PC-3 (cell line): Measurements from ENCODE around the gene GULP1. TPM values are rescaled to one million over a fixed set of nuclear protein-coding genes. Genes with fewer than 3 reads are reported as not detected.

Experiments used
- ATAC-seq: fragments of 200-7000 bp; cut with Tn5 transposase; 2 replicates; pipeline ENCODE4 v1.9.1; 2020; ENCODE audit warnings: mild to moderate bottlenecking, moderate library complexity
- BruUV-seq: library from RNA; stranded (reverse); fragments of 400-500 nt; replicated peaks from 2 replicates; lab custom pipeline; 2021; lab: Mats Ljungman, UMichigan
- CTCF ChIA-PET: fragments of 300-600 bp; sonication (Branson Sonifier 250); formaldehyde crosslinking; loops from one replicate; lab custom pipeline; 2022; ENCODE audit warnings: antibody characterized with exemption; lab: Charles Lee
- POLR2A ChIA-PET: fragments of 300-600 bp; sonication (Branson Sonifier 250); formaldehyde crosslinking; loops from one replicate; lab custom pipeline; 2022; ENCODE audit warnings: antibody characterized with exemption; ENCODE audit not compliant: unreplicated experiment; lab: Charles Lee
- DNase-seq: peaks from one replicate; pipeline ENCODE4 v3.0.0-alpha.2; 2015
- H2AFZ ChIP-seq: fragments of 300-600 bp; sonication (generic); 2 replicates; pipeline ENCODE4 v1.6.0; 2016; ENCODE audit warnings: antibody characterized with exemption, low read length
- H3F3A ChIP-seq: fragments of 300-600 bp; sonication (generic); one replicate; pipeline ENCODE4 v1.6.0; 2017; ENCODE audit warnings: antibody characterized with exemption, low read length, control low read depth, mild to moderate bottlenecking; ENCODE audit not compliant: unreplicated experiment
- H3K27ac ChIP-seq: fragments of 300-600 bp; sonication (generic); 2 replicates; pipeline ENCODE4 v1.5.1; 2016; ENCODE audit warnings: mild to moderate bottlenecking, low read length
- H3K27me3 ChIP-seq: fragments of 300-600 bp; sonication (generic); 2 replicates; pipeline ENCODE4 v1.6.1; 2016; ENCODE audit warnings: low read length, mixed read lengths
- H3K36me3 ChIP-seq: fragments of 300-600 bp; sonication (generic); 2 replicates; pipeline ENCODE4 v1.6.1; 2016; ENCODE audit warnings: low read depth, mixed run types, low read length, mixed read lengths
- H3K4me1 ChIP-seq: fragments of 300-600 bp; sonication (generic); 2 replicates; pipeline ENCODE4 v1.5.1; 2016; ENCODE audit warnings: low read length; ENCODE audit not compliant: insufficient read depth
- H3K4me2 ChIP-seq: fragments of 300-600 bp; sonication (generic); 2 replicates; pipeline ENCODE4 v1.6.0; 2016; ENCODE audit warnings: low read length
- H3K4me3 ChIP-seq: fragments of 300-600 bp; sonication (generic); 2 replicates; pipeline ENCODE4 v1.5.1; 2016; ENCODE audit warnings: mild to moderate bottlenecking, low read length, mixed read lengths
- H3K79me2 ChIP-seq: fragments of 300-600 bp; sonication (generic); 2 replicates; pipeline ENCODE4 v1.6.1; 2017; ENCODE audit warnings: low read length, mixed read lengths
- H3K9ac ChIP-seq: fragments of 300-600 bp; sonication (generic); 2 replicates; pipeline ENCODE4 v1.6.0; 2016; ENCODE audit warnings: mild to moderate bottlenecking, low read length
- H3K9me2 ChIP-seq: fragments of 300-600 bp; sonication (generic); replicated peaks from 2 replicates; pipeline ENCODE4 v1.6.1; 2016; ENCODE audit warnings: mixed run types, low read length, mixed read lengths
- H3K9me3 ChIP-seq: fragments of 300-600 bp; sonication (generic); 2 replicates; pipeline ENCODE4 v1.6.1; 2016; ENCODE audit warnings: low read length, mixed read lengths
- H4K20me1 ChIP-seq: fragments of 300-600 bp; sonication (generic); 2 replicates; pipeline ENCODE4 v1.6.1; 2016; ENCODE audit warnings: low read length, mixed read lengths
- CTCF ChIP-seq: fragments of 300-600 bp; sonication (generic); conservative IDR thresholded peaks from 2 replicates; pipeline ENCODE4 v1.5.1; 2017; ENCODE audit warnings: antibody characterized with exemption, low read depth, mild to moderate bottlenecking, low read length
- EZH2 ChIP-seq: fragments of 300-600 bp; sonication (generic); IDR thresholded peaks from one replicate; pipeline ENCODE4 v1.6.1; 2017; ENCODE audit warnings: antibody characterized with exemption, mild to moderate bottlenecking, low read length; ENCODE audit not compliant: unreplicated experiment
- EZH2phosphoT487 ChIP-seq: fragments of 300-600 bp; sonication (generic); IDR thresholded peaks from 2 replicates; pipeline ENCODE4 v1.6.1; 2018; ENCODE audit warnings: mild to moderate bottlenecking, antibody characterized with exemption, low read length, borderline replicate concordance
- intact Hi-C: fragments of 100-400 bp; cut with micrococcal nuclease; formaldehyde crosslinking; loops from 2 replicates; pipeline ENCODE4 v1.9.0; 2023
- total RNA-seq: library from RNA; depleted of rRNA; stranded (reverse); fragments of >200 nt; gene quantifications from 2 replicates; pipeline ENCODE4 v1.2.3, GENCODE V29; 2014

Gene GULP1
- total RNA-seq, 1 experiment from 2014 or later, result 25.5 TPM

GRCh38 chr2:188517549-188518215 lies 226.0 kb downstream of the GULP1 start:
- no peak for TF ChIP-seq EZH2phosphoT487
- TF ChIP-seq EZH2, result no peak
- no peak for TF ChIP-seq CTCF
- intact Hi-C loops, result loop anchor here (10.0 kb wide), 1 partner anchor 153 kb away; no protein-coding TSS in a partner anchor
- BruUV-seq, result no TSS peak
- Histone ChIP-seq H4K20me1 (no peaks in the 10 kb centered on the region), H3K27me3 (no peaks in the 10 kb centered on the region), H3K4me2 (no peak overlapping the region), H3K9me2 (no peaks in the 10 kb centered on the region), H3K9ac (no peak overlapping the region), H3K4me1 (0 out of 2 replicates have a peak, but pooled peaks cover 5% of the 10 kb centered on the region), H2AFZ (no peak overlapping the region), H3K9me3 (no peaks in the 10 kb centered on the region), H3K36me3 (no peaks in the 10 kb centered on the region), H3F3A (no peaks in the 10 kb centered on the region), H3K4me3 (no peak overlapping the region), H3K27ac (no peak overlapping the region), H3K79me2 (no peaks in the 10 kb centered on the region)
- CTCF ChIA-PET, result no interaction called here
- no peak for DNase-seq
- POLR2A ChIA-PET, result no interaction called here
- ATAC-seq, result no peak

GRCh38 chr2:188518381-188518780 lies 226.7 kb downstream of the GULP1 start:
- H3K9me2 ChIP-seq, result no peaks in the 10 kb centered on the region
- intact Hi-C loops, result loop anchor here (10.0 kb wide), 1 partner anchor 154 kb away; no protein-coding TSS in a partner anchor
- BruUV-seq, result no TSS peak
- no peak for TF ChIP-seq EZH2
- no peak for TF ChIP-seq CTCF
- no peak for TF ChIP-seq EZH2phosphoT487
- ATAC-seq (no peak), DNase-seq (no peak)
- ChIA-PET CTCF (no interaction called here), POLR2A (interaction anchor here (0.7 kb wide), 1 partner anchor 46 kb away, joined by 6 read pairs; no protein-coding TSS in a partner anchor)
- H3K27ac ChIP-seq, result no peak overlapping the region
- H2AFZ ChIP-seq, result no peak overlapping the region
- no peaks in the 10 kb centered on the region for H3F3A ChIP-seq
- H3K36me3 ChIP-seq, result no peaks in the 10 kb centered on the region
- H4K20me1 ChIP-seq, result no peaks in the 10 kb centered on the region
- H3K9me3 ChIP-seq, result no peaks in the 10 kb centered on the region
- no peaks in the 10 kb centered on the region for H3K79me2 ChIP-seq
- no peak overlapping the region for H3K4me2 ChIP-seq
- H3K27me3 ChIP-seq, result no peaks in the 10 kb centered on the region
- no peak overlapping the region for H3K9ac ChIP-seq
- H3K4me3 ChIP-seq, result no peak overlapping the region
- 0 out of 2 replicates have a peak, but pooled peaks cover 5% of the 10 kb centered on the region for H3K4me1 ChIP-seq

- H3K9me2 ChIP-seq, result no peaks in the 10 kb centered on the region
- intact Hi-C loops, result loop anchor here (10.0 kb wide), 1 partner anchor 154 kb away; no protein-coding TSS in a partner anchor
- ATAC-seq, result peak; percentile 43
- H3K4me1 ChIP-seq, result peaks cover 8% of the 10 kb centered on the region; the same call in 1 of the 2 replicates
- no peak overlapping the region for H3K4me3 ChIP-seq
- no peaks in the 10 kb centered on the region for H3K9me3 ChIP-seq
- H3K9ac ChIP-seq, result no peak overlapping the region
- ChIA-PET POLR2A (interaction anchor here (0.7 kb wide), 1 partner anchor 45 kb away, joined by 6 read pairs; no protein-coding TSS in a partner anchor), CTCF (no interaction called here)
- BruUV-seq, result no TSS peak
- H3K79me2 ChIP-seq, result no peaks in the 10 kb centered on the region
- H3K27me3 ChIP-seq, result no peaks in the 10 kb centered on the region
- no peaks in the 10 kb centered on the region for H4K20me1 ChIP-seq
- no peak for TF ChIP-seq EZH2
- TF ChIP-seq CTCF, result no peak
- H3F3A ChIP-seq, result no peaks in the 10 kb centered on the region
- H3K4me2 ChIP-seq, result no peak overlapping the region
- no peaks in the 10 kb centered on the region for H3K36me3 ChIP-seq
- peak; percentile 41 for DNase-seq
- H2AFZ ChIP-seq, result no peak overlapping the region
- H3K27ac ChIP-seq, result no peak overlapping the region
Observed at GRCh38 chr2:188519136-188519535, 227.5 kb downstream of the GULP1 start.
